ENCODE measurements around the gene LUZP2.
"Not testable (repeated sequence)": the region's sequence is repeated elsewhere in the genome, so short reads cannot be mapped to it uniquely, and the experiment has no call there.

LUZP2 gene

DNA sequence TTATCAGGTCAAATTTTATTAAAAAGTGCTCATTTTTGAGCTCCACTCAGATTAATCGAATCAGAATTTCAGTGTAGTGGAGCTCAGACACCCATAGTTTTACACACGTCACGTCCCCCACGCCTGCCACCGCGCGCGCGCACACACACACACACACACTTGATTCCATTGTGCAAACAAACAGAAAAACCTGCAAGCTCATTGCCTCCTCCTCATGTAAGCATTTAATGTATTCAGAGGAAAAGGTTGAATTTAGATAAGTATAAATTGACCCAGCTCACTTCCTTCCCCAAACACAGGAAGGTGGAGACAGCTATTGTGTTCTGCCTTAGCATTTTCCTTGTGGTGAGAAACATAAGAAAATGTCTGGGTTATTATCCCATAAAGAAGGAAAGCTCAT lies 336.7 kb downstream of the LUZP2 start:
- no peak for DNase-seq

DNA sequence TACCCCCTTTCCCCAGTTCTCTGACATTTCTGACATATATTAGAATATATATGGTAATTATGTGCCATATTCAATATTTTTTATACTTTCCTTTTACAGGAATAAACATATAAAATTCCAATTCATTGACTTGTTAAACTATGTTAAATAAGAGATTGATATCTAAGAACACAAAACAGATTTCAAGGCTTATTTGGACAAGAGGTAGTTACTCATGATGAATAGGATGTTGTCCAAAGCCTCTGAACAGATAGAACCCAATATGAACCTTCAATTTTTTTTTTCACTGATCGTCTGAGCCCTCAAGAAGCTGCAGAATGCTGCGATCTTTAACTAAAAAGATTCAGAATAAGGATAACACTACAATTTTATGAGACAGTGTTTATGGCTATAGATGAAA lies 340.3 kb downstream of the LUZP2 start:
- no peak for DNase-seq

- DNase-seq, result no peak
These were observed 345.5 kb downstream of the LUZP2 start for GRCh38 chr11:24842308-24842707.

GRCh38 chr11:24844406-24844805 lies 347.6 kb downstream of the LUZP2 start:
- DNase-seq, result no peak

- DNase-seq, result no peak
These were observed 352.0 kb downstream of the LUZP2 start for GRCh38 chr11:24848857-24849256.

GRCh38 chr11:24855951-24856350 lies 359.1 kb downstream of the LUZP2 start:
- no peak for DNase-seq

- DNase-seq, result no peak
These were observed 363.0 kb downstream of the LUZP2 start for GRCh38 chr11:24859801-24860300.

GRCh38 chr11:24861440-24861839 lies 364.6 kb downstream of the LUZP2 start:
- no peak for DNase-seq

- no peak for DNase-seq
These were observed 369.9 kb downstream of the LUZP2 start for GRCh38 chr11:24866743-24867142.

- no peak for DNase-seq
These were observed 373.2 kb downstream of the LUZP2 start for GRCh38 chr11:24870048-24870447.

GRCh38 chr11:24872186-24872585 lies 375.3 kb downstream of the LUZP2 start:
- DNase-seq, result no peak

- DNase-seq, result no peak
These were observed 375.9 kb downstream of the LUZP2 start for GRCh38 chr11:24872651-24873311.

- no peak for DNase-seq
These were observed 384.1 kb downstream of the LUZP2 start for GRCh38 chr11:24880962-24881361.

- no peak for DNase-seq
These were observed 388.8 kb downstream of the LUZP2 start for GRCh38 chr11:24885580-24886173.

- no peak for DNase-seq
These were observed 390.2 kb downstream of the LUZP2 start for GRCh38 chr11:24886880-24887619.

DNA sequence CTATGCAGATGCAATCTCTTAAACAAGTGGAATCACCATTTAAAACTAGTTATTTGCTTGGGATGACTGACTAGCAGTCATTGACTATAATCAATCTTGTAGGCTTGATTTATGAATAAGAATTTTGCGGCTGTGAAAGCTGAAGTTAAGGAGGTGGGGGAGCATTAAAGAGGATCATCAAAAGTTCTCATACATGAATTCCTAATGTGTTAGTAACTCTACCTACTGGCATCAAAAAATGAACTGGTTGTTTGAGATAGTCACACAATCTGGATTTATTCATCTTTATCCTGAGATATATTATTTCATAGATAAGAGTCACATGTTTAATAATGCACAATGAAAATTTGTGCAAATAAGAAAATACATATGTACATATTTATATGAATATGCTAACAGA lies 393.6 kb downstream of the LUZP2 start:
- DNase-seq, result no peak

DNA sequence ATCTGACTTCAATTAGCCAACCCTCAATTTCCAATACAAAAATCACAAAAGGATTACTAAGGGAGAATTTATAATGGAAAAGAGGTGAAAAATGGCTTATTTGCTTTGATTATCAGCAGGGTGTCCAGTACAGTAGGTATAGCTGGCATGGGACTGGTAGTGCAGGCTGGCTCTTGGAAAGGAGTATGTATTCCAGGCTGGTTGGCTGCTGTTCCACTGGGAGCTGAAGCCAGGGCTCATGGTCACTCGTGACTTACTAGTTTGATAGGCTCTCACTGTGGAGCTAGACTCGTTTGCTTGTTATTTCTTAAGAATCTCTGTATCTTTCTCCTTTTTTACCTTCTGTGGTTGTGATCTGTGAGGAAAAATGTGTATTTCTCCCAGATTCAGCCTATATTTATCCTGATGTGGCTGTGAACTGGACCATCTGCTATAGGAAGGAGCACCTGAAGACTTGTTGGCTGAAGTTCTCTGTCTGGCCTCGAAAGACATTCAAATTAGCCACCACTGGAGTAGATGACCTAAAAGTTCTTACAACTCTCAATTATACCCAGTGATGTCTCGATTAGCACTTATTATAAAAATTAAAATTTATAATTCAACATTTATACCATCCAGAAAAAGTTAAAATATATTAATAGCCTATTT lies 395.1 kb downstream of the LUZP2 start:
- DNase-seq, result not testable (repeated sequence)

GRCh38 chr11:24896118-24896835 lies 399.4 kb downstream of the LUZP2 start:
- DNase-seq, result no peak

GRCh38 chr11:24900514-24900913 lies 403.7 kb downstream of the LUZP2 start:
- no peak for DNase-seq

GRCh38 chr11:24900960-24901549 lies 404.2 kb downstream of the LUZP2 start:
- no peak for DNase-seq

DNA sequence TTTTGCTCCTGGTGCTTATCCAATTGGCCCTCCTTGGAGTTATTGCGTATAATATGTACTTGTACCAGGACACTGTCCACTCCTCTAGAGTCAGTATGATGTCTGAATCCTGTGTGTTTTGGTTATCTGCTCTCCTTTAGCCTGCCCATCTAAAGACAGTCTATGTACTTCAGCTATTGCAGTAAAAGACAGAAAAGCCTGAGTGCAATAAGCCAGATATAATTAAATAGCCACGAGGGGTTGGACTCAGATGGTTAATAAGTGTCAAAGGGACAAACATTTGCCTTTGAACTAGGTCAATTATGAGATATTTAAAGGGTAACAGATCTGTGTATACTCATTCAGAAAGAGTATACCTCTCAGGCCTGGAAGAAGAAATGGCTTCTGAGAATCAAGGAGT lies 406.7 kb downstream of the LUZP2 start:
- DNase-seq, result no peak

GRCh38 chr11:24925091-24925490 lies 428.2 kb downstream of the LUZP2 start:
- no peak for DNase-seq
